KOPT-K1 (cell line): ENCODE data around the gene CD84.
A peak's percentile ranks its signal among the peaks of the same experiment; 100 is the strongest.
"Not testable (repeated sequence)": the region's sequence is repeated elsewhere in the genome, so short reads cannot be mapped to it uniquely, and the experiment has no call there.

Experiments
- H3K27ac ChIP-seq: fragments of 200-600 bp; sonication (generic); 2 replicates; pipeline ENCODE4 v1.5.1; 2016; ENCODE audit warnings: antibody characterized with exemption, mild to moderate bottlenecking, low read depth, low read length; ENCODE audit not compliant: poor library complexity, severe bottlenecking
- H3K36me3 ChIP-seq: fragments of 200-600 bp; sonication (generic); 2 replicates; pipeline ENCODE4 v1.5.1; 2017; ENCODE audit warnings: antibody characterized with exemption, mild to moderate bottlenecking, low read length, moderate library complexity; ENCODE audit not compliant: insufficient read depth
- H3K9me3 ChIP-seq: fragments of 200-600 bp; sonication (generic); 2 replicates; pipeline ENCODE4 v1.5.1; 2017; ENCODE audit warnings: antibody characterized with exemption, low read length, mild to moderate bottlenecking; ENCODE audit not compliant: insufficient read depth, poor library complexity, severe bottlenecking

CD84 gene

DNA sequence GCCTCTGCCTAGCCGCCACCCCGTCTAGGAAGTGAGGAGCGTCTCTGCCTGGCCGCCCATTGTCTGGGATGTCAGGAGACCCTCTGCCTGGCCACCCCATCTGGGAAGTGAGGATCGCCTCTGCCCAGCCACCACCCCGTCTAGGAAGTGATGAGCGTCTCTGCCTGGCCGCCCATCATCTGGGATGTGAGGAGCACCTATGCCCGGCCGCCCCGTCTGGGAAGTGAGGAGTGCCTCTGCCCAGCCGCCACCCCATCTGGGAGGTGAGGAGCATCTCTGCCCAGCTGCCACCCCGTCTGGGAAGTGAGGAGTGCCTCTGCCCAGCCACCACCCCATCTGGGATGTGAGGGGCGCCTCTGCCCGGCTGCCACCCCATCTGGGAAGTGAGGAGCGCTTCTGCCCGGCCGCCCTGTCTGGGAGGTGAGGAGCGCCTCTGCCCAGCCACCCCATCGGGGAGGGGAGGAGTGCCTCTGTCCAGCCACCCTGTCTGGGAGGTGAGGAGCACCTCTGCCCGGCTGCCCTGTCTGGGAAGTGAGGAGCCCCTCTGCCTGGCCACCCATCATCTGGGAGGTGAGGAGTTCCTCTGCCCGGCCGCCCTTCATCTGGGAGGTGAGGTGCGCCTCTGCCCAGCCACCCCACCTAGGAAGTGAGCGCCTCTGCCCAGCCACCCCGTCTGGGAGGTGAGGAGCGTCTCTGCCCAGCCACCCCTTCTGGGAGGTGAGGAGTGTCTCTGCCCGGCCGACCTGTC is 47.3 kb downstream of the CD84 start:
- peaks cover 57% of the 10 kb centered on the region for H3K9me3 ChIP-seq
- not testable (repeated sequence) for H3K27ac ChIP-seq, H3K36me3 ChIP-seq

DNA sequence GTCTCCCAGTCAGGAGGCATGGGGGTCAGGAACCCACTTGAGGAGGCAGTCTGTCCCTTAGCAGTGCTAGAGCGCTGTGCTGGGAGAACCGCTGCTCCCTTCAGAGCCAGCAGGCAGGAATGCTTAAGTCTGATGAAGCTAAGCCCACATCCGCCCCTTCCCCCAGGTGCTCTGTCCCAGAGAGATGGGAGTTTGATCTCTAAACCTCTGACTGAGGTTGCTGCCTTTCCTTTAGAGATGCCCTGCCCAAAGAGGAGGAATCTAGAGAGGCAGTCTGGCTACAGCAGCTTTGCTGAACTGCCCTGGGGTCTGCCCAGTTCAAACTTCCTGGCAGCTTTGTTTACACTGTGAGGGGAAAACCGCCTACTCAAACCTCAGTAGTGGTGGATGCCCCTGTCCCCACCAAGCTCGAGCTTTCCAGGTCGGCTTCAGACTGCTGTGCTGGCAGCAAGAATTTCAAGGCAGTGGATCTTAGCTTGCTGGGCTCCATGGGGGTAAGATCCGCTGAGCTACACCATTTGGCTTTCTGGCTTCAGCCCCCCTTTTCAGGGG is 49.8 kb downstream of the CD84 start:
- peaks cover 47% of the 10 kb centered on the region for H3K9me3 ChIP-seq
- H3K36me3 ChIP-seq, H3K27ac ChIP-seq: not testable (repeated sequence)

DNA sequence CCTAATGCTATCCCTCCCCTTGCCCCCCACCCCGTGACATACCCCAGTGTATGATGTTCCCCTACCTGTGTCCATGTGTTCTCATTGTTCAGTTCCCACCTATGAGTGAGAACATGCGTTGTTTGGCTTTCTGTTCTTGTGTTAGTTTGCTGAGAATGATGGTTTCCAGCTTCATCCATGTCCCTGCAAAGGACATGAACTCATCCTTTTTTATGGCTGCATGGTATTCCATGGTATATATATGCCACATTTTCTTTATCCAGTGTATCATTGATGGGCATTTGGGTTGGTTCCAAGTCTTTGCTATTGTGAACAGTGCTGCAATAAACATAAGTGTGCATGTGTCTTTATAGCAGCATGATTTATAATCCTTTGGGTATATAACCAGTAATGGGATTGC is 55.5 kb downstream of the CD84 start:
- H3K36me3 ChIP-seq = not testable (repeated sequence)
- Histone ChIP-seq H3K27ac (peak overlapping the region; percentile 90), H3K9me3 (peaks cover 16% of the 10 kb centered on the region)

DNA sequence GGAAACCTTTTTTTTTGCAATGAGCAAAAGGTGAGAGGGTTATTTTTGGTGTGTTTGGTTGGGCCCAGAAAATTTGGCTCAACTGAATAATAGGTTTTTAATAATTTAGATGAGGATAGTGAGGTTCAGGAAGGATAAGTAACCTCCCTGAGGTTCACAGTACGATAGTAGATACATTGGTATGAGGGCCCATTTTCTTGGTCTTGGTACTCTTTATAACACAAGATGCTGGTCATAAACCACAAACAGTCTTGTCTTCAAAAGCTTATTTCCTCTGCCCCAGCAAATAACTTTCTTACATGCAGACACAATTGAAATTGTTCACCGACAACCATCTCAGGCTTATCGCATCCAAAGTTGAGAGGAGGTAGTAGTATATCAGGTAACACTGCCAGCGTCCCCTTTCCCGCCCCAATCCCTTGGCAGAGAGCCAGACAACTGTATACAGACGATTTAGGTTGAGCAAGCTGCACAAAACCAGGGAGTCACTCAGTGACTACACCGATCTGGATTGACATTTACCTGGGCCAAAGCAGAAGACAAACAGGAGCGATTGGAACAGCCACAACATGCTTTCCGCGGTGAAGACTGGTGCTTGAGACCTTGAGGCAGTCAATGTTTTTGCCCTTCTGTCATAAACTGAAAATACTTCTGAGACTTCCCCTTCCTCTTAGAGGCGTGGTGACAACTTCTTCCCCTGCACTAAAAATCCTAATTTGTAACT is 56.5 kb downstream of the CD84 start, which contains the start of gene SLAMF6:
Gene SLAMF6 (minus strand): TSS at position 634 of the 724 bp plus-strand sequence. CDS start 63 bp downstream, at position 571.
- Histone ChIP-seq H3K27ac (peak within 1 kb of the TSS; percentile 90), H3K36me3 (no peaks in the 10 kb centered on the region), H3K9me3 (peaks cover 16% of the 10 kb centered on the region)

DNA sequence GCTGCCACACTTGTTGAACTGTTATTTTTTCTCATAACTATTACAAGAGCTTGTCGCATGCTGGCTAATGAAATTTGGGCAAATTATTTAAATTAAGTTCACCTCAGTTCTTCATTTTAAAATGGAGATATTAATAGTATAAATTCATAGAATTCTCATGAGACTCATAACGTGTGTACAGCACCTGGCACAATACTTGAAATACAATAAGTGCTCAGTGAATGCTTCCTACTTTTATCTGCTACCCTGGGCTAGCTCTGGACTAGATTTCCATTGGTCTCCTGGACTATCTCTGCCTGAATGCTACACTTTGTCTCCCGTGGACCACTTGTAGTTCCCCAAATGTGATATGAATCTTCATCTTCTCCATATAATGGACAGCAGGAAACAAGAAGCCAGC is 57.2 kb downstream of the CD84 start:
- Histone ChIP-seq H3K36me3 (no peaks in the 10 kb centered on the region), H3K27ac (peak overlapping the region; percentile 90), H3K9me3 (peaks cover 20% of the 10 kb centered on the region)

DNA sequence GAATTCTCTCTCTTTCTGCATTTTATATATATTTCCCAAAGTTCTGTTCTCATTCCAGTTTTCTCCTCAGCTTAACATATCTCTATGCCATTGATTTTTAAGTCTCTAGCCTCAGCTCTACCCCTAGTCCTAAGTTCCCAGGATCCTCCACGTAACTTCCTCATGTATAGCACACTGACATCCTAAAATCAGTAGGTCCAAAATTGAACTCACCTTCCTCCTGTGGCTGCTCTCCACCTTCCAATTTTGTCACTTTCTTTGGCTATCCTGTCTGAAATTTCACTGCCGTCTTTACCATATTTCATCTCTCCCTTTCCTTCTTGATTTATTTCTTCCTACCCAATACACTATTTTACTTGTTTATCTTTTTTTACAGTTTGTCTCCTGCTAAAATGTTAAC is 57.7 kb downstream of the CD84 start:
- Histone ChIP-seq H3K27ac (peak overlapping the region; percentile 90), H3K36me3 (no peaks in the 10 kb centered on the region), H3K9me3 (peaks cover 20% of the 10 kb centered on the region)

DNA sequence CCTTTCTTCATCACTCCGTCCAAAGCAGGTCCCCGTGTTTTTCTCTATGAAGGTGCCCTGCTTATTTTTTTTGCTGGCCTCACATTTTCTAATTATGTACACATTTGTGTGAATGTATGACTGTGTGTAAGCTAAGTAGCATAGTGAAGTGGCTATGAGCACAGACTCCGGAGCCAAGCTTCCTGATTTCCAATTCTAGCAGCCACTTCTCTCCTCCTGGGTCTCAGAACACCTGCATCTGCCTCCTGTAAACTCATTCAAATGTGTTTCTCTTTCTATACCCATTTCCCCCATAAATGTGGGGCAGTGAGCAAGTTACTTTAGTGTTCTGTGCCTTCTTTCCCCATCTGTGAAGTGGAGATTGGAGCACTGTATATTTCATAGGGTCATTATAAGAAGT is 58.3 kb downstream of the CD84 start:
- Histone ChIP-seq H3K36me3 (no peaks in the 10 kb centered on the region), H3K9me3 (peaks cover 20% of the 10 kb centered on the region), H3K27ac (peak overlapping the region; percentile 90)

DNA sequence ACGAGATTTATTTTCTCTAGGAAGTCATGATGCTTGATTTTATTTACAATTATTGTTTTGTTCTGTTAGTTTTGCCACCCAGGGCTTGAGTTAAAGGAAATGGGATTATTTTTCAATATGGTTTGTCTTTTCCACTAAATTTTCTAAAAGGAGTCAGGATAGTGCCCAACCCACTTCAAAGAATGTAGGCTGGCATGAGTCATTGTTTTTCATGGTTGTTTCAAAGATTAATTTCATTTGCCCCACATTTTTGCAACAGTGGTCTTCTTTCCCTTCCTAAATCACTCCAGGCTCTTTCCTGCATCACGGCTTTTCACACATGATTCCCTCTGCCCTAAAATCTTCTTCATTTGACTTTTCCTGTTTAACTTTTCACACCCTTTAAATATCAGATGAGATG is 58.7 kb downstream of the CD84 start:
- no peaks in the 10 kb centered on the region for H3K36me3 ChIP-seq
- H3K9me3 ChIP-seq = peaks cover 23% of the 10 kb centered on the region
- H3K27ac ChIP-seq = peak overlapping the region; percentile 90

DNA sequence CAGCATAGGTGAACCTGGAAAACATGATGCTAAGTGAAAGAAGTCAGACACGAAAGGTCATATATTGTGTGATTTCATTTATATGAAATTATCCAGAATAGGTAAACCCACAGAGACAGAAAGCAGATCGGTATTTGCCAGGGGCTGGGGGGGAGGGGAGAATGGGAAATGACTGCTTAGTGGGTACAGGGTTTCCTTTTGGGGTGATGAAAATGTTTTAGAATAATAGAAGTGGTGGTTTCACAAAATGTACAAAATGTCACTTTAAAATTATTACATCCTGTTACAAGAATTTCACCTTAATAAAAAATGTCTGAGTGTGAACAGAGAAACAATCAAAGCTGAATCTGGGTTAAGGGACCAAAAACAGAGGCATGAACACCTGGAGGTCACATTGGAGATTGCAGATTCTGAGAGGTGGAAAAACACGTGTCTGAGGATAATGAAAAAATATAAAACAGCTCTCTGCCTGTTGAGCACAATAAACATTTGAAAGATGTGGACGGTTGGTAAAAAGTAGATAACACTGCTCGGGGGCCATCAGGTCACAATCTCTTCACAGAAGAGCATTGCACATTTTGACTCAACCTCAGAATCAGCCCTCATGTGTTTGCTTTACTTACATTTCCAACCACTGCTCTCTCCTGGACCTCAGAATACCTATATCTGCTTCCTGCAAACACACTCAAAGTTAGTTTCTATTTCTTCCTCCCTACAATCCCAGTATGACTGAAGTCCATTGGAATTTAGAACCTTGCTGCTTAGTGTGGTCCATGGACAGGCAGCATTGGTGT is 59.5 kb downstream of the CD84 start:
- Histone ChIP-seq H3K9me3 (peaks cover 28% of the 10 kb centered on the region), H3K27ac (peak overlapping the region; percentile 90), H3K36me3 (no peaks in the 10 kb centered on the region)

DNA sequence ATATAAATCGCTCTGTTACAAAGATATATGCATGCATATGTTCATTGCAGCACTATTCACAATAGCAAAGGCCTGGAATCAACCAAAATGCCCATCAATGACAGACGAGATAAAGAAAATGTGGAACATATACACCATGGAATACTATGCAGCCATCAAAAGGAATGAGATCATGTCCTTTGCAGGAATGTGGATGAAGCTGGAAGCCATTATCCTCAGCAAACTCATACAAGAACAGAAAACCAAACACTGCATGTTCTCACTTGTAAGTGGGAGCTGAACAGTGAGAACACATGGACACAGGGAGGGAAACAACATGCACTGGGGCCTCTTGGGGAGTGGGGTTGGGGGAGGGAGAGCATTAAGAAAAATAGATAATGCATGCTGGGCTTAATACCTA is 61.8 kb downstream of the CD84 start:
- H3K27ac ChIP-seq, H3K36me3 ChIP-seq: not testable (repeated sequence)
- H3K9me3 ChIP-seq = peaks cover 48% of the 10 kb centered on the region

DNA sequence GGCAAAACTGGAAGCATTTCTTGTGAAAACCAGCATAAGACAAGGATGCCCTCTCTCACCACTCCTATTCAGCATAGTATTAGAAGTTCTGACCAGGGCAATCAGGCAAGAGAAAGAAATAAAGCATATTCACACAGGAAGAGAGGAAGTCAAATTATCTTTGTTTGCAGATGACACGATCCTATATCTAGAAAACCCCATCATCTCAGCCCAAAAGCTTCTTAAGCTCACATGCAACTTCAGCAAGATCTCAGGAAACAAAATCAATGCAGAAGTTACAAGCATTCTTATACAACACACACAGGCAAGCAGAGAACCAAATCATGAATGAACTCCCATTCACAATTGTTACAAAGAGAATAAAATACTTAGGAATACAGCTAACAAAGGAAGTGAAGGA is 63.4 kb downstream of the CD84 start:
- Histone ChIP-seq H3K36me3 (peaks cover 21% of the 10 kb centered on the region; the same call in 1 of the 2 replicates), H3K9me3 (peaks cover 64% of the 10 kb centered on the region)
- not testable (repeated sequence) for H3K27ac ChIP-seq

DNA sequence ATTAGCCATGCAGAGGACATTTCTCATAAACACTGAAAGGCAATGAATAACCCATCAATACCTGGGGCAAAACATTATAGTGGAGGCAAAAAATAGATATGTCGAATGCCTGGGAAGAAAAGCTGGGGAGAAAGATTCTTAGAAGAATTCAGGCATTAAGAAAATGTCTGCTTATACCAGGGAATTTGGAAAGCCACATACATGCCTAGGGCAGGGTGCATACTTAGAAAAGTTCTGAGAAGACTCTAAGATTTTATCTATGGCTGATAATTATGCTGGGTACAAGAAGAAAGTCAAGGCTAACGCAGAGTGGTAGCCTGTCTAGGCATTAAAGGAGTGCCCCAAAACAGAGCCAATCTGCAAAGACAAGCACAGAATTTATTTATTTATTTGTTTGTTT is 74.6 kb downstream of the CD84 start:
- 0 out of 2 replicates have a peak, but pooled peaks cover under 1% of the 10 kb centered on the region for H3K36me3 ChIP-seq
- H3K9me3 ChIP-seq = peaks cover 43% of the 10 kb centered on the region
- H3K27ac ChIP-seq = no peak overlapping the region

DNA sequence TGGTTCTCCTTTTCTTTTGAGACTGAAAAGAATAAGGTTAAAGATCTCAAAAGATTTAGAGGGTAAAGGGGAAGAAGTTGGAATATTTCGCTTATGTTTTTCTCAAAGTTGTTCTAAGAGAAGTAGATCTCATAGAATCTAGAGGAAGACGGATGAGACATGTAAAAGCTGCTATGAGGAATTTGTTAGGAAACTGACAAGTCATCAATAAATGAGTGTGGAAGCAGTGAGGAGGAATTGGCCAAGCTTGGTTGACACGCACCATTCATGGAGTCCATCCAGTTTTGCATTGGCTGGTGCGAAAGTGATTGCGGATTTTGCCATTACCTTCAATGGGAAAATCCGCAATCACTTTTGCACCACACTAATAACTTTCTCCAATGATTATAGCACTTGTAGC is 76.2 kb downstream of the CD84 start:
- H3K9me3 ChIP-seq = peaks cover 55% of the 10 kb centered on the region
- H3K27ac ChIP-seq = no peak overlapping the region
- 0 out of 2 replicates have a peak, but pooled peaks cover 6% of the 10 kb centered on the region for H3K36me3 ChIP-seq

DNA sequence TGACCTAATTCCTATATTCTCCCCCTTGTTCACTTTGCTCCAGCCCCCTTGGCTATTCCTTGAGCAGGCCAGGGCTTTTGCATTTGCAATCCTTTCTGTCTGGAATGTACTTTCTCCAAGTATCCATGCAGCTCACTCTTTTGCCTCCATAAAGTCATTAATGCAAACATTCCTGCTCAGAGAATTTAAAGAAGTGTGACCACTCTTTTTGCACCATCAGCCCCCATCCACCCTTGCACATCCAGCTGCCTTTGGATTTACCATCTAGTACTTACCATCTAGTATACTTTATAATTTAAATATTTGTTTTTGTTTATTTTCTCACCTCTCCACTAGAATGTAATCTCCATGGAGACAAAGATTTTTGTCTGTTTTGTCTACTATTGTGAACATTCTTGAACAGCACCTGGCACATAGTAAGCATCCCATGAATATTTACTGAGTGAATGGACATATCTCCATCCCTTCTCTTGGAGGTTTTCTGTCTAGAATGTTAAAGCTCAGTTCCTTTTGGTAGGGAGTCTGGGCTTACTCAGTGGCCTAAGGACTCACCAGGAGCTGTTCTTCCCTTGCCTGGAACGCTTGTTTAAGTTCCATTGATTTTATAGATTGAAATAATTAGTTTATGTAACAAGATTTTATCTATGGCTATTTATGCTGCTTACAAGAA is 78.8 kb downstream of the CD84 start:
- no peak overlapping the region for H3K27ac ChIP-seq
- peaks cover 31% of the 10 kb centered on the region for H3K9me3 ChIP-seq
- peaks cover 17% of the 10 kb centered on the region for H3K36me3 ChIP-seq
